Measurements from ENCODE around the gene PHF1.

Gene PHF1

GRCh38 chr6:33433001-33433543 lies 22.3 kb downstream of the PHF1 start:
- no peak for DNase-seq (ENCODE audit: low read depth)

- no peak for DNase-seq (ENCODE audit: low read depth)
These were observed 22.9 kb downstream of the PHF1 start for GRCh38 chr6:33433544-33434191.

GRCh38 chr6:33434961-33435360 lies 24.1 kb downstream of the PHF1 start:
- no peak for DNase-seq (ENCODE audit: low read depth)

GRCh38 chr6:33437666-33438065 lies 26.9 kb downstream of the PHF1 start:
- DNase-seq (ENCODE audit: low read depth): no peak

- DNase-seq (ENCODE audit: low read depth): no peak
These were observed 28.3 kb downstream of the PHF1 start for GRCh38 chr6:33438978-33439594.

GRCh38 chr6:33439956-33440648 lies 29.3 kb downstream of the PHF1 start:
- no peak for DNase-seq (ENCODE audit: low read depth)

GRCh38 chr6:33440649-33441309 lies 30.0 kb downstream of the PHF1 start:
- DNase-seq (ENCODE audit: low read depth): no peak

- DNase-seq (ENCODE audit: low read depth): no peak
These were observed 30.6 kb downstream of the PHF1 start for GRCh38 chr6:33441457-33441856.

GRCh38 chr6:33442283-33442682 lies 31.5 kb downstream of the PHF1 start:
- DNase-seq (ENCODE audit: low read depth): no peak

- DNase-seq (ENCODE audit: low read depth): no peak
These were observed 32.2 kb downstream of the PHF1 start for GRCh38 chr6:33443025-33443424.

- DNase-seq (ENCODE audit: low read depth): no peak
These were observed 33.0 kb downstream of the PHF1 start for GRCh38 chr6:33443619-33444504.

- DNase-seq (ENCODE audit: low read depth): no peak
These were observed 34.3 kb downstream of the PHF1 start for GRCh38 chr6:33445119-33445603.

- DNase-seq (ENCODE audit: low read depth): no peak
These were observed 35.5 kb downstream of the PHF1 start for GRCh38 chr6:33446356-33446755.

GRCh38 chr6:33450434-33450833 lies 39.6 kb downstream of the PHF1 start:
- DNase-seq (ENCODE audit: low read depth): no peak

- no peak for DNase-seq (ENCODE audit: low read depth)
These were observed 40.8 kb downstream of the PHF1 start for GRCh38 chr6:33451606-33452005.

GRCh38 chr6:33452496-33452895 lies 41.7 kb downstream of the PHF1 start:
- no peak for DNase-seq (ENCODE audit: low read depth)

GRCh38 chr6:33453393-33454008 lies 42.7 kb downstream of the PHF1 start:
- DNase-seq (ENCODE audit: low read depth): no peak

GRCh38 chr6:33454009-33454946 lies 43.5 kb downstream of the PHF1 start, which contains the start of gene ZBTB9:
TSS of gene ZBTB9 (plus strand) at chr6:33454576. CDS start at chr6:33455101, 525 bp downstream.
- DNase-seq (ENCODE audit: low read depth): peak; percentile 89

GRCh38 chr6:33455051-33455450 lies 44.2 kb downstream of the PHF1 start:
- DNase-seq (ENCODE audit: low read depth): no peak

- no peak for DNase-seq (ENCODE audit: low read depth)
These were observed 45.3 kb downstream of the PHF1 start for GRCh38 chr6:33456156-33456555.
